ENCODE measurements around the gene TIAM2. TPM values are rescaled to one million over a fixed set of nuclear protein-coding genes. Genes with fewer than 3 reads are reported as not detected.

The TIAM2 gene
- total and polyA plus RNA-seq, 2 experiments from 2014 or later, result 14.2 to 24.4 TPM

- Mint-ChIP-seq H3K4me1 (peaks cover 4% of the 10 kb centered on the region; the same call in 2 of the 3 replicates), H3K27me3 (ENCODE audit: insufficient read depth, low read depth, poor library complexity) (peaks cover 4% of the 10 kb centered on the region), H3K4me3 (no peak overlapping the region), H3K27ac (no peak overlapping the region), H3K9me3 (no peaks in the 10 kb centered on the region), H3K36me3 (ENCODE audit: low read depth) (peaks cover 45% of the 10 kb centered on the region)
- Histone ChIP-seq H3K79me2 (replicated peaks; ENCODE audit: insufficient read depth) (peaks cover 31% of the 10 kb centered on the region), H3F3A (replicated peaks; ENCODE audit: low read depth) (no peaks in the 10 kb centered on the region), H3K9me2 (ENCODE audit: insufficient read depth) (no peaks in the 10 kb centered on the region), H3K4me3 (no peak overlapping the region), H3K27ac (ENCODE audit: low read depth) (peak overlapping the region; percentile 27; the same call in 1 of the 2 replicates), H2AFZ (no peak overlapping the region), H4K20me1 (replicated peaks; ENCODE audit: insufficient read depth) (peaks cover 17% of the 10 kb centered on the region; the same call in 1 of the 2 replicates), H3K4me2 (no peak overlapping the region), H3K36me3 (ENCODE audit: insufficient read depth) (peaks cover 25% of the 10 kb centered on the region; the same call in 1 of the 2 replicates), H3K4me1 (ENCODE audit: insufficient read depth) (peaks cover 9% of the 10 kb centered on the region), H3K27me3 (ENCODE audit: insufficient read depth) (no peaks in the 10 kb centered on the region)
- ATAC-seq (no peak), DNase-seq (ENCODE audit: low spot score) (no peak)
- TF ChIP-seq NANOG (IDR thresholded peaks at IDR 0.05; ENCODE audit: borderline replicate concordance) (no peak), EZH2 (IDR thresholded peaks at IDR 0.05; ENCODE audit: low read depth, unreplicated experiment) (no peak), ZNF114 (CRISPR knock-in tag; IDR thresholded peaks at IDR 0.05) (no peak), JUNB (IDR thresholded peaks at IDR 0.05; ENCODE audit: unreplicated experiment) (no peak), EZH2phosphoT487 (IDR thresholded peaks at IDR 0.05; ENCODE audit: unreplicated experiment) (no peak), POLR2AphosphoS5 (IDR thresholded peaks at IDR 0.05; ENCODE audit: low read depth) (no peak), CREB1 (CRISPR knock-in tag; IDR thresholded peaks at IDR 0.05; ENCODE audit: low read depth) (no peak), ZNF331 (CRISPR knock-in tag; IDR thresholded peaks at IDR 0.05; ENCODE audit: low read depth) (no peak), REST (IDR thresholded peaks at IDR 0.05; ENCODE audit: unreplicated experiment) (no peak), ETS1 (IDR thresholded peaks at IDR 0.05) (no peak), STAT1 (IDR thresholded peaks at IDR 0.05; ENCODE audit: unreplicated experiment) (no peak)
- TF ChIP-seq, protein P1, sequence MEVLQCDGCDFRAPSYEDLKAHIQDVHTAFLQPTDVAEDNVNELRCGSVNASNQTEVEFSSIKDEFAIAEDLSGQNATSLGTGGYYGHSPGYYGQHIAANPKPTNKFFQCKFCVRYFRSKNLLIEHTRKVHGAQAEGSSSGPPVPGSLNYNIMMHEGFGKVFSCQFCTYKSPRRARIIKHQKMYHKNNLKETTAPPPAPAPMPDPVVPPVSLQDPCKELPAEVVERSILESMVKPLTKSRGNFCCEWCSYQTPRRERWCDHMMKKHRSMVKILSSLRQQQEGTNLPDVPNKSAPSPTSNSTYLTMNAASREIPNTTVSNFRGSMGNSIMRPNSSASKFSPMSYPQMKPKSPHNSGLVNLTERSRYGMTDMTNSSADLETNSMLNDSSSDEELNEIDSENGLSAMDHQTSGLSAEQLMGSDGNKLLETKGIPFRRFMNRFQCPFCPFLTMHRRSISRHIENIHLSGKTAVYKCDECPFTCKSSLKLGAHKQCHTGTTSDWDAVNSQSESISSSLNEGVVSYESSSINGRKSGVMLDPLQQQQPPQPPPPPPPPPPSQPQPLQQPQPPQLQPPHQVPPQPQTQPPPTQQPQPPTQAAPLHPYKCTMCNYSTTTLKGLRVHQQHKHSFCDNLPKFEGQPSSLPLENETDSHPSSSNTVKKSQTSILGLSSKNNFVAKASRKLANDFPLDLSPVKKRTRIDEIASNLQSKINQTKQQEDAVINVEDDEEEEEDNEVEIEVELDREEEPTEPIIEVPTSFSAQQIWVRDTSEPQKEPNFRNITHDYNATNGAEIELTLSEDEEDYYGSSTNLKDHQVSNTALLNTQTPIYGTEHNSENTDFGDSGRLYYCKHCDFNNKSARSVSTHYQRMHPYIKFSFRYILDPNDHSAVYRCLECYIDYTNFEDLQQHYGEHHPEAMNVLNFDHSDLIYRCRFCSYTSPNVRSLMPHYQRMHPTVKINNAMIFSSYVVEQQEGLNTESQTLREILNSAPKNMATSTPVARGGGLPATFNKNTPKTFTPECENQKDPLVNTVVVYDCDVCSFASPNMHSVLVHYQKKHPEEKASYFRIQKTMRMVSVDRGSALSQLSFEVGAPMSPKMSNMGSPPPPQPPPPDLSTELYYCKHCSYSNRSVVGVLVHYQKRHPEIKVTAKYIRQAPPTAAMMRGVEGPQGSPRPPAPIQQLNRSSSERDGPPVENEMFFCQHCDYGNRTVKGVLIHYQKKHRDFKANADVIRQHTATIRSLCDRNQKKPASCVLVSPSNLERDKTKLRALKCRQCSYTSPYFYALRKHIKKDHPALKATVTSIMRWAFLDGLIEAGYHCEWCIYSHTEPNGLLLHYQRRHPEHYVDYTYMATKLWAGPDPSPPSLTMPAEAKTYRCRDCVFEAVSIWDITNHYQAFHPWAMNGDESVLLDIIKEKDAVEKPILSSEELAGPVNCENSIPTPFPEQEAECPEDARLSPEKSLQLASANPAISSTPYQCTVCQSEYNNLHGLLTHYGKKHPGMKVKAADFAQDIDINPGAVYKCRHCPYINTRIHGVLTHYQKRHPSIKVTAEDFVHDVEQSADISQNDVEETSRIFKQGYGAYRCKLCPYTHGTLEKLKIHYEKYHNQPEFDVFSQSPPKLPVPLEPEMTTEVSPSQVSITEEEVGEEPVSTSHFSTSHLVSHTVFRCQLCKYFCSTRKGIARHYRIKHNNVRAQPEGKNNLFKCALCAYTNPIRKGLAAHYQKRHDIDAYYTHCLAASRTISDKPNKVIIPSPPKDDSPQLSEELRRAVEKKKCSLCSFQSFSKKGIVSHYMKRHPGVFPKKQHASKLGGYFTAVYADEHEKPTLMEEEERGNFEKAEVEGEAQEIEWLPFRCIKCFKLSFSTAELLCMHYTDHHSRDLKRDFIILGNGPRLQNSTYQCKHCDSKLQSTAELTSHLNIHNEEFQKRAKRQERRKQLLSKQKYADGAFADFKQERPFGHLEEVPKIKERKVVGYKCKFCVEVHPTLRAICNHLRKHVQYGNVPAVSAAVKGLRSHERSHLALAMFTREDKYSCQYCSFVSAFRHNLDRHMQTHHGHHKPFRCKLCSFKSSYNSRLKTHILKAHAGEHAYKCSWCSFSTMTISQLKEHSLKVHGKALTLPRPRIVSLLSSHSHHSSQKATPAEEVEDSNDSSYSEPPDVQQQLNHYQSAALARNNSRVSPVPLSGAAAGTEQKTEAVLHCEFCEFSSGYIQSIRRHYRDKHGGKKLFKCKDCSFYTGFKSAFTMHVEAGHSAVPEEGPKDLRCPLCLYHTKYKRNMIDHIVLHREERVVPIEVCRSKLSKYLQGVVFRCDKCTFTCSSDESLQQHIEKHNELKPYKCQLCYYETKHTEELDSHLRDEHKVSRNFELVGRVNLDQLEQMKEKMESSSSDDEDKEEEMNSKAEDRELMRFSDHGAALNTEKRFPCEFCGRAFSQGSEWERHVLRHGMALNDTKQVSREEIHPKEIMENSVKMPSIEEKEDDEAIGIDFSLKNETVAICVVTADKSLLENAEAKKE (CRISPR knock-in tag; IDR thresholded peaks at IDR 0.05), result no peak
- TF ChIP-seq, protein P2, sequence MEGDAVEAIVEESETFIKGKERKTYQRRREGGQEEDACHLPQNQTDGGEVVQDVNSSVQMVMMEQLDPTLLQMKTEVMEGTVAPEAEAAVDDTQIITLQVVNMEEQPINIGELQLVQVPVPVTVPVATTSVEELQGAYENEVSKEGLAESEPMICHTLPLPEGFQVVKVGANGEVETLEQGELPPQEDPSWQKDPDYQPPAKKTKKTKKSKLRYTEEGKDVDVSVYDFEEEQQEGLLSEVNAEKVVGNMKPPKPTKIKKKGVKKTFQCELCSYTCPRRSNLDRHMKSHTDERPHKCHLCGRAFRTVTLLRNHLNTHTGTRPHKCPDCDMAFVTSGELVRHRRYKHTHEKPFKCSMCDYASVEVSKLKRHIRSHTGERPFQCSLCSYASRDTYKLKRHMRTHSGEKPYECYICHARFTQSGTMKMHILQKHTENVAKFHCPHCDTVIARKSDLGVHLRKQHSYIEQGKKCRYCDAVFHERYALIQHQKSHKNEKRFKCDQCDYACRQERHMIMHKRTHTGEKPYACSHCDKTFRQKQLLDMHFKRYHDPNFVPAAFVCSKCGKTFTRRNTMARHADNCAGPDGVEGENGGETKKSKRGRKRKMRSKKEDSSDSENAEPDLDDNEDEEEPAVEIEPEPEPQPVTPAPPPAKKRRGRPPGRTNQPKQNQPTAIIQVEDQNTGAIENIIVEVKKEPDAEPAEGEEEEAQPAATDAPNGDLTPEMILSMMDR (conservative IDR thresholded peaks at IDR 0.05; ENCODE audit: low read depth in 2 of 2), result no peak
These were observed 311.8 kb downstream of the TIAM2 start for GRCh38 chr6:155306958-155307357.
